PC-3 (cell line): ENCODE results near the gene FGB. TPM values are rescaled to one million over a fixed set of nuclear protein-coding genes. Genes with fewer than 3 reads are reported as not detected.

ENCODE experiments used
- ATAC-seq: fragments of 200-7000 bp; cut with Tn5 transposase; 2 replicates; pipeline ENCODE4 v1.9.1; 2020; ENCODE audit warnings: mild to moderate bottlenecking, moderate library complexity
- BruUV-seq: library from RNA; stranded (reverse); fragments of 400-500 nt; replicated peaks from 2 replicates; lab custom pipeline; 2021; lab: Mats Ljungman, UMichigan
- CTCF ChIA-PET: fragments of 300-600 bp; sonication (Branson Sonifier 250); formaldehyde crosslinking; loops from one replicate; lab custom pipeline; 2022; ENCODE audit warnings: antibody characterized with exemption; lab: Charles Lee
- POLR2A ChIA-PET: fragments of 300-600 bp; sonication (Branson Sonifier 250); formaldehyde crosslinking; loops from one replicate; lab custom pipeline; 2022; ENCODE audit warnings: antibody characterized with exemption; ENCODE audit not compliant: unreplicated experiment; lab: Charles Lee
- DNase-seq: peaks from one replicate; pipeline ENCODE4 v3.0.0-alpha.2; 2015
- H2AFZ ChIP-seq: fragments of 300-600 bp; sonication (generic); 2 replicates; pipeline ENCODE4 v1.6.0; 2016; ENCODE audit warnings: antibody characterized with exemption, low read length
- H3F3A ChIP-seq: fragments of 300-600 bp; sonication (generic); one replicate; pipeline ENCODE4 v1.6.0; 2017; ENCODE audit warnings: antibody characterized with exemption, low read length, control low read depth, mild to moderate bottlenecking; ENCODE audit not compliant: unreplicated experiment
- H3K27ac ChIP-seq: fragments of 300-600 bp; sonication (generic); 2 replicates; pipeline ENCODE4 v1.5.1; 2016; ENCODE audit warnings: mild to moderate bottlenecking, low read length
- H3K27me3 ChIP-seq: fragments of 300-600 bp; sonication (generic); 2 replicates; pipeline ENCODE4 v1.6.1; 2016; ENCODE audit warnings: low read length, mixed read lengths
- H3K36me3 ChIP-seq: fragments of 300-600 bp; sonication (generic); 2 replicates; pipeline ENCODE4 v1.6.1; 2016; ENCODE audit warnings: low read depth, mixed run types, low read length, mixed read lengths
- H3K4me1 ChIP-seq: fragments of 300-600 bp; sonication (generic); 2 replicates; pipeline ENCODE4 v1.5.1; 2016; ENCODE audit warnings: low read length; ENCODE audit not compliant: insufficient read depth
- H3K4me2 ChIP-seq: fragments of 300-600 bp; sonication (generic); 2 replicates; pipeline ENCODE4 v1.6.0; 2016; ENCODE audit warnings: low read length
- H3K4me3 ChIP-seq: fragments of 300-600 bp; sonication (generic); 2 replicates; pipeline ENCODE4 v1.5.1; 2016; ENCODE audit warnings: mild to moderate bottlenecking, low read length, mixed read lengths
- H3K79me2 ChIP-seq: fragments of 300-600 bp; sonication (generic); 2 replicates; pipeline ENCODE4 v1.6.1; 2017; ENCODE audit warnings: low read length, mixed read lengths
- H3K9ac ChIP-seq: fragments of 300-600 bp; sonication (generic); 2 replicates; pipeline ENCODE4 v1.6.0; 2016; ENCODE audit warnings: mild to moderate bottlenecking, low read length
- H3K9me2 ChIP-seq: fragments of 300-600 bp; sonication (generic); replicated peaks from 2 replicates; pipeline ENCODE4 v1.6.1; 2016; ENCODE audit warnings: mixed run types, low read length, mixed read lengths
- H3K9me3 ChIP-seq: fragments of 300-600 bp; sonication (generic); 2 replicates; pipeline ENCODE4 v1.6.1; 2016; ENCODE audit warnings: low read length, mixed read lengths
- H4K20me1 ChIP-seq: fragments of 300-600 bp; sonication (generic); 2 replicates; pipeline ENCODE4 v1.6.1; 2016; ENCODE audit warnings: low read length, mixed read lengths
- EZH2 ChIP-seq: fragments of 300-600 bp; sonication (generic); IDR thresholded peaks from one replicate; pipeline ENCODE4 v1.6.1; 2017; ENCODE audit warnings: antibody characterized with exemption, mild to moderate bottlenecking, low read length; ENCODE audit not compliant: unreplicated experiment
- EZH2phosphoT487 ChIP-seq: fragments of 300-600 bp; sonication (generic); IDR thresholded peaks from 2 replicates; pipeline ENCODE4 v1.6.1; 2018; ENCODE audit warnings: mild to moderate bottlenecking, antibody characterized with exemption, low read length, borderline replicate concordance
- intact Hi-C: fragments of 100-400 bp; cut with micrococcal nuclease; formaldehyde crosslinking; loops from 2 replicates; pipeline ENCODE4 v1.9.0; 2023
- total RNA-seq: library from RNA; depleted of rRNA; stranded (reverse); fragments of >200 nt; gene quantifications from 2 replicates; pipeline ENCODE4 v1.2.3, GENCODE V29; 2014
- TF ChIP-seq, protein P1 (sequence below): fragments of 300-600 bp; sonication (generic); conservative IDR thresholded peaks from 2 replicates; pipeline ENCODE4 v1.5.1; 2017; ENCODE audit warnings: antibody characterized with exemption, low read depth, mild to moderate bottlenecking, low read length

The FGB gene
- total RNA-seq, 1 experiment from 2014 or later: 0.36 TPM

DNA sequence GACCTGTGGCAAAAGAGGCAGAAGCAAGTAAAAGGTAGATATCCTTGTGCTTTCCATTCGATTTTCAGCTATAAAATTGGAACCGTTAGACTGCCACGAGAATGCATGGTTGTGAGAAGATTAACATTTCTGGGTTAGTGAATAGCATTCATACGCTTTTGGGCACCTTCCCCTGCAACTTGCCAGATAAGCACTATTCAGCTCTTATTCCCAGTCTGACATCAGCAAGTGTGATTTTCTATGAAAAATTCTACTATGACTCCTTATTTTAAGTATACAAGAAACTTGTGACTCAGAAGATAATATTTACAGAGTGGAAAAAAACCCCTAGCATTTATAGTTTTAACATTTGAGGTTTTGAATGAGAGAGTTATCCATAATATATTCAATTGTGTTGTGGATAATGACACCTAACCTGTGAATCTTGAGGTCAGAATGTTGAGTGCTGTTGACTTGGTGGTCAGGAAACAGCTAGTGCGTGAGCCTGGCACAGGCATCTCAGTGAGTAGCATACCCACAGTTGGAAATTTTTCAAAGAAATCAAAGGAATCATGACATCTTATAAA is 3.9 kb downstream of the FGB start:
- peak overlapping the region; percentile 51 for H3K27ac ChIP-seq
- H3F3A ChIP-seq: no peaks in the 10 kb centered on the region
- H3K9ac ChIP-seq: no peak overlapping the region
- ATAC-seq: peak; percentile 68
- no TSS peak for BruUV-seq
- no peaks in the 10 kb centered on the region for H4K20me1 ChIP-seq
- TF ChIP-seq EZH2phosphoT487: peak; percentile 88
- TF ChIP-seq, protein P1, sequence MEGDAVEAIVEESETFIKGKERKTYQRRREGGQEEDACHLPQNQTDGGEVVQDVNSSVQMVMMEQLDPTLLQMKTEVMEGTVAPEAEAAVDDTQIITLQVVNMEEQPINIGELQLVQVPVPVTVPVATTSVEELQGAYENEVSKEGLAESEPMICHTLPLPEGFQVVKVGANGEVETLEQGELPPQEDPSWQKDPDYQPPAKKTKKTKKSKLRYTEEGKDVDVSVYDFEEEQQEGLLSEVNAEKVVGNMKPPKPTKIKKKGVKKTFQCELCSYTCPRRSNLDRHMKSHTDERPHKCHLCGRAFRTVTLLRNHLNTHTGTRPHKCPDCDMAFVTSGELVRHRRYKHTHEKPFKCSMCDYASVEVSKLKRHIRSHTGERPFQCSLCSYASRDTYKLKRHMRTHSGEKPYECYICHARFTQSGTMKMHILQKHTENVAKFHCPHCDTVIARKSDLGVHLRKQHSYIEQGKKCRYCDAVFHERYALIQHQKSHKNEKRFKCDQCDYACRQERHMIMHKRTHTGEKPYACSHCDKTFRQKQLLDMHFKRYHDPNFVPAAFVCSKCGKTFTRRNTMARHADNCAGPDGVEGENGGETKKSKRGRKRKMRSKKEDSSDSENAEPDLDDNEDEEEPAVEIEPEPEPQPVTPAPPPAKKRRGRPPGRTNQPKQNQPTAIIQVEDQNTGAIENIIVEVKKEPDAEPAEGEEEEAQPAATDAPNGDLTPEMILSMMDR: no peak
- H3K4me3 ChIP-seq: no peak overlapping the region
- peak; percentile 87 for DNase-seq
- POLR2A ChIA-PET: no interaction called here
- H2AFZ ChIP-seq: no peak overlapping the region
- peaks cover 75% of the 10 kb centered on the region for H3K4me1 ChIP-seq
- H3K9me2 ChIP-seq: no peaks in the 10 kb centered on the region
- no peaks in the 10 kb centered on the region for H3K79me2 ChIP-seq
- no peaks in the 10 kb centered on the region for H3K9me3 ChIP-seq
- peak overlapping the region; percentile 60 for H3K4me2 ChIP-seq
- CTCF ChIA-PET: interaction anchor here (0.9 kb wide), 1 partner anchor 52 kb away, joined by 3 read pairs; no protein-coding TSS in a partner anchor
- H3K27me3 ChIP-seq: no peaks in the 10 kb centered on the region
- H3K36me3 ChIP-seq: no peaks in the 10 kb centered on the region
- intact Hi-C loops: no loop called here

DNA sequence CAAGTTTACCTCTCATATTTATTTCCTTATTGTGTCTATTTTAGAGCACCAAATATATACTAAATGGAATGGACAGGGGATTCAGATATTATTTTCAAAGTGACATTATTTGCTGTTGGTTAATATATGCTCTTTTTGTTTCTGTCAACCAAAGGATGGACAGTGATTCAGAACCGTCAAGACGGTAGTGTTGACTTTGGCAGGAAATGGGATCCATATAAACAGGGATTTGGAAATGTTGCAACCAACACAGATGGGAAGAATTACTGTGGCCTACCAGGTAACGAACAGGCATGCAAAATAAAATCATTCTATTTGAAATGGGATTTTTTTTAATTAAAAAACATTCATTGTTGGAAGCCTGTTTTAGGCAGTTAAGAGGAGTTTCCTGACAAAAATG is 6.2 kb downstream of the FGB start:
- CTCF ChIA-PET: no interaction called here
- TF ChIP-seq, protein P1: no peak
- TF ChIP-seq EZH2: no peak
- TF ChIP-seq EZH2phosphoT487: no peak

DNA sequence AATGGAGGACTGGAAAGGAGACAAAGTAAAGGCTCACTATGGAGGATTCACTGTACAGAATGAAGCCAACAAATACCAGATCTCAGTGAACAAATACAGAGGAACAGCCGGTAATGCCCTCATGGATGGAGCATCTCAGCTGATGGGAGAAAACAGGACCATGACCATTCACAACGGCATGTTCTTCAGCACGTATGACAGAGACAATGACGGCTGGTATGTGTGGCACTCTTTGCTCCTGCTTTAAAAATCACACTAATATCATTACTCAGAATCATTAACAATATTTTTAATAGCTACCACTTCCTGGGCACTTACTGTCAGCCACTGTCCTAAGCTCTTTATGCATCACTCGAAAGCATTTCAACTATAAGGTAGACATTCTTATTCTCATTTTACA is 6.8 kb downstream of the FGB start:
- DNase-seq (no peak), ATAC-seq (no peak)
- H3F3A ChIP-seq: no peaks in the 10 kb centered on the region
- H3K36me3 ChIP-seq: no peaks in the 10 kb centered on the region
- 0 out of 2 replicates have a peak overlapping the region, but pooled peaks have one; percentile 49 for H3K4me2 ChIP-seq
- H2AFZ ChIP-seq: no peak overlapping the region
- no peaks in the 10 kb centered on the region for H3K9me3 ChIP-seq
- H3K27ac ChIP-seq: peak overlapping the region; percentile 47
- intact Hi-C loops: no loop called here
- peaks cover 52% of the 10 kb centered on the region for H3K4me1 ChIP-seq
- no TSS peak for BruUV-seq
- no peaks in the 10 kb centered on the region for H3K27me3 ChIP-seq
- H3K9ac ChIP-seq: no peak overlapping the region
- H4K20me1 ChIP-seq: no peaks in the 10 kb centered on the region
- CTCF ChIA-PET: interaction anchor here (0.6 kb wide), 1 partner anchor 49 kb away, joined by 3 read pairs; no protein-coding TSS in a partner anchor
- POLR2A ChIA-PET: no interaction called here
- H3K4me3 ChIP-seq: no peak overlapping the region
- no peaks in the 10 kb centered on the region for H3K9me2 ChIP-seq
- H3K79me2 ChIP-seq: no peaks in the 10 kb centered on the region
- TF ChIP-seq EZH2phosphoT487: no peak
- TF ChIP-seq EZH2: no peak
- TF ChIP-seq, protein P1: no peak

More for the DNA sequence above, 6.2 kb downstream of the FGB start:
- H3K9me3 ChIP-seq: no peaks in the 10 kb centered on the region
- POLR2A ChIA-PET: no interaction called here
- intact Hi-C loops: no loop called here
- no peaks in the 10 kb centered on the region for H3K79me2 ChIP-seq
- H3K4me3 ChIP-seq: no peak overlapping the region
- no peak overlapping the region for H3K9ac ChIP-seq
- H4K20me1 ChIP-seq: no peaks in the 10 kb centered on the region
- no peak overlapping the region for H2AFZ ChIP-seq
- H3K27me3 ChIP-seq: no peaks in the 10 kb centered on the region
- DNase-seq: peak; percentile 80
- H3K4me2 ChIP-seq: peak overlapping the region; percentile 49; the same call in 1 of the 2 replicates
- peak overlapping the region; percentile 47 for H3K27ac ChIP-seq
- H3K4me1 ChIP-seq: peaks cover 54% of the 10 kb centered on the region
- peak; percentile 68 for ATAC-seq
- no peaks in the 10 kb centered on the region for H3K36me3 ChIP-seq
- no TSS peak for BruUV-seq
- H3F3A ChIP-seq: no peaks in the 10 kb centered on the region
- no peaks in the 10 kb centered on the region for H3K9me2 ChIP-seq
